ENCODE measurements around the gene RASL12.
A peak's percentile ranks its signal among the peaks of the same experiment; 100 is the strongest.

RASL12 gene

DNA sequence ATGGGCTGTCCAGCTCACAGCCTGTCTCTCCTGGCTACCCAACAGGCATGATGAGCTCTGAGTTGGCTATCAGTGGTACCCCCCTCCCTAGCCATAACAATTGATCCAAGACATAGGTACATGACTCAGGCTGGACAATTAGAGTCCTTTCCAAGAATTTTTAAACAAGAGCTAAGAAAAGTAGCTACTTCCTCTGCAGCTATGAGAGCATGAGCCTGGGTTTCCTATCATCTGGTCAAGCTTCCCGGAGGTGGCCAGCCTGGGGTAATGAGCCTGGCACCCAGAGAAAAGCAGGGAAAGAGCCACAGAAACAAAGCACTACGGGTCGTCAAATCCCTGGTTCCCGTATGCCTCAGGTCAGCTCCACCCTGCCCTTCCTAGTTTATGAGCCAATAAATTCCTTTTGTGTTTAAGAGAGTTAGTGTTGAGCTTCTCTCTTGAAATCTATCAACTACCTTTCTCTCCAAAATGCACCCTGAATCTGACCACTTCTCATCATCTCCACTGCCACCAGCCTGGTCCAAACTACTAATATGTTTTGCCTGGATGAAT, 24.9 kb downstream of the RASL12 start:
- DNase-seq (ENCODE audit: low read depth, low spot score) = no peak

DNA sequence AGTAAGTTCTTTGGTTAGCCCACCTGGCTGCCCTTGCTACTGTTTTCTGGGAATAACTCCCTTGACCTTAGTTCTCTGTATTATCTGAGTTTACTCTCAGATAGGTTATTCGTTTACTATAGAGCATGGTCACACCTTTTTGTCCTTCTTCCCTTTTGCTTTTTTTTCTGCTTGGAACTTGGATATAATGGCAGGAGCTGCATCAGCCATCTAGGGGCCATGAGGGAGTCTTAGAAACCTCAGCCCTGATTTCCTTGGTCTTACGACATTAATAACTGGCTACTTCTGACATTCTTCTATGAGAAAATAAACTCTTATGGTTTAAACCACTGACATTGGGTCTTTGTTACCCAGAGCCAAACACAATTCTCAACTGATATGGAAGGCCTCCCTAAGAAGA, 26.0 kb downstream of the RASL12 start:
- Histone ChIP-seq H3K27ac (ENCODE audit: low read length) (no peak overlapping the region), H3K9me3 (ENCODE audit: control insufficient read depth, insufficient read depth, low read length) (no peaks in the 10 kb centered on the region), H3K4me3 (ENCODE audit: low read length) (no peak overlapping the region), H3K4me1 (ENCODE audit: control insufficient read depth, insufficient read depth, low read length) (no peaks in the 10 kb centered on the region), H3K27me3 (ENCODE audit: control insufficient read depth, insufficient read depth, low read length) (no peaks in the 10 kb centered on the region), H3K36me3 (ENCODE audit: control insufficient read depth, insufficient read depth, low read length) (no peaks in the 10 kb centered on the region)
- WGBS (ENCODE audit: insufficient coverage, insufficient read length) = no CpG with 5 or more reads among the region's 2 CpGs
- no peak for DNase-seq (ENCODE audit: low read depth, low spot score)

More for the DNA sequence above, 24.9 kb downstream of the RASL12 start:
- WGBS (ENCODE audit: insufficient coverage, insufficient read length) = no CpG with 5 or more reads among the region's 4 CpGs
- no peak overlapping the region for H3K4me3 ChIP-seq (ENCODE audit: low read length)
- H3K27ac ChIP-seq (ENCODE audit: low read length) = no peak overlapping the region
- no peaks in the 10 kb centered on the region for H3K9me3 ChIP-seq (ENCODE audit: control insufficient read depth, insufficient read depth, low read length)
- no peaks in the 10 kb centered on the region for H3K4me1 ChIP-seq (ENCODE audit: control insufficient read depth, insufficient read depth, low read length)
- no peaks in the 10 kb centered on the region for H3K27me3 ChIP-seq (ENCODE audit: control insufficient read depth, insufficient read depth, low read length)
- no peaks in the 10 kb centered on the region for H3K36me3 ChIP-seq (ENCODE audit: control insufficient read depth, insufficient read depth, low read length)

DNA sequence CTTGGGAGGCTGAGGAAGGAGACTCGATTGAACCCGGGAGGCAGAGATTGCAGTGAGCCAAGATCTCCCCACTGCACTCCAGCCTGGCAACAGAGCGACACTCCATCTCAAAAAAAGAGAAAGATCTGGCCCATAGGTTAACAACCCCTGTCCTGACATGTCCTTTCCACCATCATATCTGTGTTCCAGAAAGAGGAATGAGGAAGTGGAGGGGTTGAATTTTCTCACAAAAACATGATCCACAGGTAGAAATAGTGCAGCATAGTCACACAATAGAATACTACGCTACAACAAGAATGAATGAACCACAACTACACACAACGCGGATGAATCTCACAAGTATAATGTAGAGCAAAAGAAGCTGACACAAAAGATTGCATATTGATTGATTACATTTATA, 27.3 kb downstream of the RASL12 start:
- no CpG with 5 or more reads among the region's 6 CpGs for WGBS (ENCODE audit: insufficient coverage, insufficient read length)
- no peak overlapping the region for H3K27ac ChIP-seq (ENCODE audit: low read length)
- H3K4me3 ChIP-seq (ENCODE audit: low read length) = no peak overlapping the region
- no peaks in the 10 kb centered on the region for H3K9me3 ChIP-seq (ENCODE audit: control insufficient read depth, insufficient read depth, low read length)
- no peaks in the 10 kb centered on the region for H3K4me1 ChIP-seq (ENCODE audit: control insufficient read depth, insufficient read depth, low read length)
- H3K27me3 ChIP-seq (ENCODE audit: control insufficient read depth, insufficient read depth, low read length) = no peaks in the 10 kb centered on the region
- no peak for DNase-seq (ENCODE audit: low read depth, low spot score)
- no peaks in the 10 kb centered on the region for H3K36me3 ChIP-seq (ENCODE audit: control insufficient read depth, insufficient read depth, low read length)

DNA sequence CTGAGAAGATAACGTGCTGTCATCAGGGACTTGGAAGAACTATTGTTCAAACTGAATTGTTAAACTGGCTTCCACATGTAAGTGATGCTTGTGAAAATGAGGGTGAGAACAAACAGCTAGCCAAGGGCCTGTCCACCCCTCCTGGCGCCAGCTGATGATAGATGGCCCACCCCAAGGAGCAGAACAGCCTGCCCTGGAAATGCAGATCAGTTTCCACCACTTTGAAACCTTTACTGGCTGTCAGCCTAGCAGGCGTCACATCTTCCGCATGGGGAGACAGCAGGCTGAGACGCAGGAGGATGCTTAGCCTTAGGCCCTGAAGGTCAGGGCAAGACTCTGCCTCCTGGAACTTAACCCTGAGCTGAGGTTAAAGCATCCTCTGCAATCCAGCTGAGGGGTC, 29.0 kb downstream of the RASL12 start:
- DNase-seq (ENCODE audit: low read depth, low spot score) = no peak
- no peak overlapping the region for H3K27ac ChIP-seq (ENCODE audit: low read length)
- no peaks in the 10 kb centered on the region for H3K9me3 ChIP-seq (ENCODE audit: control insufficient read depth, insufficient read depth, low read length)
- no peaks in the 10 kb centered on the region for H3K27me3 ChIP-seq (ENCODE audit: control insufficient read depth, insufficient read depth, low read length)
- H3K4me1 ChIP-seq (ENCODE audit: control insufficient read depth, insufficient read depth, low read length) = no peaks in the 10 kb centered on the region
- H3K36me3 ChIP-seq (ENCODE audit: control insufficient read depth, insufficient read depth, low read length) = no peaks in the 10 kb centered on the region
- H3K4me3 ChIP-seq (ENCODE audit: low read length) = no peak overlapping the region
- WGBS (ENCODE audit: insufficient coverage, insufficient read length) = no CpG with 5 or more reads among the region's 5 CpGs

DNA sequence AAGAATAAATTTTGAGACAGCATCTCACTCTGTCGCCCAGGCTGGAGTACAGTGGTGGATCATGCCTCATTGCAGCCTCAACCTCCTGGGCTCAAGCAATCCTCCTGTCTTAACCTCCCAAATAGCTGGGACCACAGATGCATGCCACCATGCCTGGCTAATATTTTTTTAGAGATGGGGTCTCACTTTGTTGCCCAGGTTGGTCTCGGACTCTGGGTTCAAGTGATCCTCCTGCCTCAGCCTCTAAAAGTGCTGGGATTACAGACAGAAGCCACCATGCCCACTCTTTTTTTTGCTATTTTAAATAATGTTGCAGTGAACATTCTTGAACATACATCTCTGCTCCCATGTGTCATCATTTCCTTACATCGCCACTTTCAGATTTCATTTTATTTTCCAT, 29.4 kb downstream of the RASL12 start:
- Histone ChIP-seq H3K4me3 (ENCODE audit: low read length) (no peak overlapping the region), H3K36me3 (ENCODE audit: control insufficient read depth, insufficient read depth, low read length) (no peaks in the 10 kb centered on the region), H3K9me3 (ENCODE audit: control insufficient read depth, insufficient read depth, low read length) (no peaks in the 10 kb centered on the region), H3K27ac (ENCODE audit: low read length) (no peak overlapping the region), H3K4me1 (ENCODE audit: control insufficient read depth, insufficient read depth, low read length) (no peaks in the 10 kb centered on the region), H3K27me3 (ENCODE audit: control insufficient read depth, insufficient read depth, low read length) (no peaks in the 10 kb centered on the region)
- no CpG with 5 or more reads among the region's 3 CpGs for WGBS (ENCODE audit: insufficient coverage, insufficient read length)
- no peak for DNase-seq (ENCODE audit: low read depth, low spot score)

DNA sequence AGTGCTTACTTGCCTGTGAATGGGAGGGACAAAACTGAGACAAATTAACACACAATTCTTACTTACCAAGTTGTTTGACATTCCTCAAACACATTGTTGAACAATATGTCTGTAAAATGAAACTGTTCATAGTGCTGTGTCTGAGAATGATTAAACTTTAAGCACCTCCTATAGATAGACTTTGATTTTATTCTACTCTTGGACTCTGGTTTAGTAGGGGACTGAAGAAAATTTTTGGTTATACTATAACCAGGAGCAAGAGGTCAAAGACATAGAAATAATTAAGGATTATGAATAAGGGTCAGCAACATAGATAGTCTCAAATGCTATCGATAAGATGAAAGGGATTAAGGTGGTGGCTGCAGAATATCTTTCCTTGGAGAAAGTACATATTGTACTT, 30.5 kb downstream of the RASL12 start:
- Histone ChIP-seq H3K27ac (ENCODE audit: low read length) (no peak overlapping the region), H3K9me3 (ENCODE audit: control insufficient read depth, insufficient read depth, low read length) (no peaks in the 10 kb centered on the region), H3K27me3 (ENCODE audit: control insufficient read depth, insufficient read depth, low read length) (no peaks in the 10 kb centered on the region), H3K4me3 (ENCODE audit: low read length) (no peak overlapping the region), H3K4me1 (ENCODE audit: control insufficient read depth, insufficient read depth, low read length) (no peaks in the 10 kb centered on the region), H3K36me3 (ENCODE audit: control insufficient read depth, insufficient read depth, low read length) (no peaks in the 10 kb centered on the region)
- no peak for DNase-seq (ENCODE audit: low read depth, low spot score)
- WGBS (ENCODE audit: insufficient coverage, insufficient read length) = no CpG with 5 or more reads among the region's 1 CpG

DNA sequence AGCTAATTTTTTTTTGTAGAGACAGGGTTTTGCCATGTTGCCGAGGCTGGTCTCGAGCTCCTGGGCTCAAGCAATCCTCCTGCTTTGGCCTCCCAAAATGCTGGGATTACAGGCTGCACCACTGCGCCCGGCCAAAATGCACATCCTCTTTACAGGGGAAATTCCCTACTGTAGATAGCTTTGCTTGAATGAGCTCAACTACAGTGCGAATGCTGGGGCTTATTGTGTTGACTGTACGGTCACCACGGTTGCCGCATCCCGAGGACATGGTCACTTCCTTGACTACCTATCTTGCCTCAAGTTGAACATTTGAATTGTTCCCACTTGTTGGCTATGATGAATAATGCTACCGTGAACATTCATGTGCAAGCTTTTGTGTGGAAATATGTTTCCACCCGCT, 33.1 kb downstream of the RASL12 start:
- Histone ChIP-seq H3K27ac (ENCODE audit: low read length) (no peak overlapping the region), H3K27me3 (ENCODE audit: control insufficient read depth, insufficient read depth, low read length) (no peaks in the 10 kb centered on the region), H3K9me3 (ENCODE audit: control insufficient read depth, insufficient read depth, low read length) (no peaks in the 10 kb centered on the region), H3K4me3 (ENCODE audit: low read length) (no peak overlapping the region), H3K4me1 (ENCODE audit: control insufficient read depth, insufficient read depth, low read length) (no peaks in the 10 kb centered on the region), H3K36me3 (ENCODE audit: control insufficient read depth, insufficient read depth, low read length) (no peaks in the 10 kb centered on the region)
- no CpG with 5 or more reads among the region's 11 CpGs for WGBS (ENCODE audit: insufficient coverage, insufficient read length)
- DNase-seq (ENCODE audit: low read depth, low spot score) = no peak

DNA sequence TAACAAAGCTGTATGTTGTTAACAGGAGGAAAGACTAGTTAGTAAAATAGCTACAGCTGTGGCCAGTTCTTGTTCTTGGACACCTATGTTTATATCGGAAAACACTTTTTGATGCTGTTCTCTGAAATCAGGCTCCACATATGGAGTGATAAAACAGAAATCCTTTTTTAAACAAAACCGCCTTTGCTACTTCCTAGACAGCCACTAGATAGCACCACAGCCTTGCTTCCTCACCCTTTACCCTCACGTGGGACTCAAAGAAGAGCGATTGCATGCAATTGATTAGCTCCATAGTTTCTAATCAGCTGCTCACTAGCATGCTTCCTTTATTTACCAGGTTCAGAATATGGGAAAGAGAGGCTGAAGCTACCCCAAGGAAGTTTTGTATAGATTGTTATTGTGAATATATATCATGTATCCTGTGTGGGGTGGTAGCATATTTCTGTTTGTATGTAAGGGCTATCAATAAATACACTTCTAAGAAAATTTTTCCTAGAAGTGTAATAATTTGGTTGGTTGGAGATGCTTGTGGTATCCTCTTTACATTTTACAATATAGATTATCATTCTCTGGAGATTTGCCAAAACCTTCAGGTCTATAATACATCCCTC, 34.0 kb downstream of the RASL12 start:
- DNase-seq (ENCODE audit: low read depth, low spot score) = no peak

DNA sequence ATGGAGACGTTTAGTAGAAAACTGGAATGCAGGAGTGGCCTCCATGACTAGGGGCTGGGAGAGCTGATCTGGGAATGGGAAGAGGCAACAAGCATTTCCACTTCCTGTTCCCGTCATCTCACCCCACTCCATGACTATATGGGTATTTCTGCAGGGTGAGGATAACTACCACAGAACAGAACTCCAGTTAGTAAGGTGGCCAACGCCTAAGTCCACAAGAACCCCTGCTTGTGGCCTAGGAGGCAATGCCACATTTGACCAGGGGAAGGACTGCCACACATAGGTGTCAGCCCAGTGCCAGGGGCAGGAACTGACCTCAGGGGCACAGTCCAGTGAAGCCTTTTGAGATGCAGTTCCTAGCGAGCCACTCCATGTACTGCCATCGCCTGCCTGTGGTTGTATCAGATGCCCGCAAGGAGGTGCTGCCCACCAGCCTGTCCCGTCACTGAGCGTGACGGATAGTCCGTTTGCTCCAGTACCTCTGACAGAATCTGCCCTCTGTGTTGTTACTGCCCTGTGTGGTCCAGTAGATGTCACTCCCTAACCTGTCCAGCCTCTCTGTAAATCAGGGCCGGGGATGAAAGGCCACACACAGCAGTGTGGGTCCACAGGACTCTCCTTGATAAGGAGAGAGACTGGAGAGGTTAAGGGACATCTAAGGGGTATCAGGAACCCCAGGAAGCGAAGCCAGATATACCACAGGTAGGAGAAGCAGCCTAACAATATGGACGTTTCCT, 34.8 kb downstream of the RASL12 start:
- peak; percentile 76 for DNase-seq (ENCODE audit: low read depth, low spot score)
- WGBS (ENCODE audit: insufficient coverage, insufficient read length) = no CpG with 5 or more reads among the region's 13 CpGs
- H3K4me1 ChIP-seq (ENCODE audit: control insufficient read depth, insufficient read depth, low read length) = no peaks in the 10 kb centered on the region
- H3K36me3 ChIP-seq (ENCODE audit: control insufficient read depth, insufficient read depth, low read length) = no peaks in the 10 kb centered on the region
- H3K9me3 ChIP-seq (ENCODE audit: control insufficient read depth, insufficient read depth, low read length) = no peaks in the 10 kb centered on the region
- H3K4me3 ChIP-seq (ENCODE audit: low read length) = no peak overlapping the region
- no peak overlapping the region for H3K27ac ChIP-seq (ENCODE audit: low read length)
- H3K27me3 ChIP-seq (ENCODE audit: control insufficient read depth, insufficient read depth, low read length) = no peaks in the 10 kb centered on the region

More for the DNA sequence above, 34.0 kb downstream of the RASL12 start:
- H3K27ac ChIP-seq (ENCODE audit: low read length) = no peak overlapping the region
- no peaks in the 10 kb centered on the region for H3K27me3 ChIP-seq (ENCODE audit: control insufficient read depth, insufficient read depth, low read length)
- H3K36me3 ChIP-seq (ENCODE audit: control insufficient read depth, insufficient read depth, low read length) = no peaks in the 10 kb centered on the region
- no peaks in the 10 kb centered on the region for H3K9me3 ChIP-seq (ENCODE audit: control insufficient read depth, insufficient read depth, low read length)
- H3K4me1 ChIP-seq (ENCODE audit: control insufficient read depth, insufficient read depth, low read length) = no peaks in the 10 kb centered on the region
- no CpG with 5 or more reads among the region's 4 CpGs for WGBS (ENCODE audit: insufficient coverage, insufficient read length)
- H3K4me3 ChIP-seq (ENCODE audit: low read length) = no peak overlapping the region

DNA sequence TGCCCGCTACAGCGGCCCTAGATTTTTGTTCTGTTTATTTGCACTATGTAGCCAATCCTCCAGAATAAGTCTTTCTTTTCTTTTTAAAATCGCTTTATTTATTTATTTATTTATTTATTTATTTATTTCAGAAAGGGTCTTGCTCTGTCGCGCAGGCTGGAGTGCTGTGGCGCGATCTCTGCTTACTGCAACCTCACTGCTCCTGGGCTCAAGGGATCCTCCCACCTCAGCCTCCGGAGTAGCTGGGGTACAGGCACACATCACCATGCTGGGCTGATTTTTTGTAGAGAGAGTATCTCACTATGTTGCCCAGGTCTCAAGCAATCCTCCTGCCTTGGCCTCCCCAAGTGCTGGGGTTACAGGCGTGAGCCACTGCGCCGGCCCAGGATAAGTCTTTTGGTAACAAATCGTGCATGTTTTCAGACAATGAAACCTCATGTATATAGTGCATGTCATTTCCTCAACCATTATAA, 38.0 kb downstream of the RASL12 start:
- Histone ChIP-seq H3K36me3 (ENCODE audit: control insufficient read depth, insufficient read depth, low read length) (no peaks in the 10 kb centered on the region), H3K4me3 (ENCODE audit: low read length) (no peak overlapping the region; the same call in 1 of the 2 replicates), H3K4me1 (ENCODE audit: control insufficient read depth, insufficient read depth, low read length) (no peaks in the 10 kb centered on the region), H3K27ac (ENCODE audit: low read length) (no peak overlapping the region), H3K9me3 (ENCODE audit: control insufficient read depth, insufficient read depth, low read length) (no peaks in the 10 kb centered on the region), H3K27me3 (ENCODE audit: control insufficient read depth, insufficient read depth, low read length) (no peaks in the 10 kb centered on the region)
- no peak for DNase-seq (ENCODE audit: low read depth, low spot score)
- whole genome bisulfite sequencing (ENCODE audit: insufficient coverage, insufficient read length) = no CpG with 5 or more reads among the region's 12 CpGs

Measured in iPS DF 6.9 (cell line).